GM23248 (cell line): Measurements from ENCODE around the gene KAZN. TPM values are rescaled to one million over a fixed set of nuclear protein-coding genes. Genes with fewer than 3 reads are reported as not detected.

Experiments
- DNase-seq: peaks from one replicate; pipeline ENCODE4 v3.0.0-alpha.2; 2015
- H2AFZ ChIP-seq: fragments of 200-600 bp; sonication (generic); 2 replicates; pipeline ENCODE4 v1.6.1; 2016; ENCODE audit warnings: antibody characterized with exemption
- H3F3A ChIP-seq: fragments of 200-600 bp; sonication (generic); 2 replicates; pipeline ENCODE4 v1.6.1; 2016; ENCODE audit warnings: mild to moderate bottlenecking, antibody characterized with exemption, mixed run types; ENCODE audit not compliant: insufficient read depth
- H3K27ac ChIP-seq: fragments of 200-600 bp; sonication (generic); 2 replicates; pipeline ENCODE4 v1.5.1; 2016; ENCODE audit warnings: mild to moderate bottlenecking
- H3K27me3 ChIP-seq: fragments of 200-600 bp; sonication (generic); replicated peaks from 2 replicates; pipeline ENCODE4 v1.6.1; 2016; ENCODE audit warnings: mild to moderate bottlenecking; ENCODE audit not compliant: insufficient read depth
- H3K36me3 ChIP-seq: fragments of 200-600 bp; sonication (generic); 2 replicates; pipeline ENCODE4 v1.6.1; 2016; ENCODE audit warnings: low read depth, mild to moderate bottlenecking
- H3K4me1 ChIP-seq: fragments of 200-600 bp; sonication (generic); 2 replicates; pipeline ENCODE4 v1.6.1; 2016; ENCODE audit warnings: mild to moderate bottlenecking; ENCODE audit not compliant: insufficient read depth
- H3K4me2 ChIP-seq: fragments of 200-600 bp; sonication (generic); one replicate; pipeline ENCODE4 v1.6.1; 2016; ENCODE audit warnings: mild to moderate bottlenecking; ENCODE audit not compliant: unreplicated experiment
- H3K4me3 ChIP-seq: fragments of 200-600 bp; sonication (generic); 2 replicates; pipeline ENCODE4 v1.5.1; 2016; ENCODE audit warnings: mild to moderate bottlenecking
- H3K79me2 ChIP-seq: fragments of 200-600 bp; sonication (generic); 2 replicates; pipeline ENCODE4 v1.6.1; 2016; ENCODE audit warnings: mild to moderate bottlenecking; ENCODE audit not compliant: insufficient read depth
- H3K9ac ChIP-seq: fragments of 200-600 bp; sonication (generic); 2 replicates; pipeline ENCODE4 v1.6.1; 2016; ENCODE audit warnings: mild to moderate bottlenecking
- H3K9me2 ChIP-seq: fragments of 200-600 bp; sonication (generic); 2 replicates; pipeline ENCODE4 v1.6.1; 2016; ENCODE audit warnings: mixed run types, mild to moderate bottlenecking, moderate library complexity; ENCODE audit not compliant: insufficient read depth
- H3K9me3 ChIP-seq: fragments of 200-600 bp; sonication (generic); one replicate; pipeline ENCODE4 v1.6.1; 2017; ENCODE audit warnings: low read depth
- H4K20me1 ChIP-seq: fragments of 200-600 bp; sonication (generic); 2 replicates; pipeline ENCODE4 v1.6.0; 2016; ENCODE audit not compliant: insufficient read depth
- EZH2 ChIP-seq: fragments of 200-600 bp; sonication (generic); IDR thresholded peaks from 2 replicates; pipeline ENCODE4 v1.6.1; 2018; ENCODE audit warnings: antibody characterized with exemption, mild to moderate bottlenecking; ENCODE audit not compliant: insufficient read depth, poor library complexity, severe bottlenecking
- EZH2phosphoT487 ChIP-seq: fragments of 200-600 bp; sonication (generic); IDR thresholded peaks from 2 replicates; pipeline ENCODE4 v1.6.1; 2018; ENCODE audit warnings: antibody characterized with exemption, moderate library complexity, mild to moderate bottlenecking, low read depth; ENCODE audit not compliant: insufficient read depth
- WGBS, 2 experiments: methylation state at CpG; one replicate each; pipeline ENCODE4 v1.1.6; 2015 to 2017; ENCODE audit warnings: low lambda C conversion rate in 2 of 2, low coverage in 1 of 2; ENCODE audit errors: missing lambda C conversion rate in 2 of 2; 5-methylcytosine and 5-hydroxymethylcytosine counted together
- in situ Hi-C: fragments of 300-500 bp; cut with MboI; formaldehyde crosslinking; loops from 2 replicates; pipeline ENCODE4 v1.15.0; 2020
- polyA plus RNA-seq: library from polyadenylated mRNA; unstranded; fragments of >200 nt; fragmentation: Nextera tagmentation; extraction: Ambion mirVana; gene quantifications from 2 replicates; pipeline ENCODE4 v1.2.1, GENCODE V29; 2016
- total RNA-seq: library from RNA; depleted of rRNA; stranded (reverse); fragments of >200 nt; shearing (Covaris generic); gene quantifications from 2 replicates; pipeline ENCODE4 v1.2.3, GENCODE V29; 2014

Gene KAZN
- total and polyA plus RNA-seq, 2 experiments from 2014 or later: 4.9 to 7.2 TPM

- Histone ChIP-seq H2AFZ (no peak overlapping the region), H3K4me3 (no peak overlapping the region), H3K27me3 (0 out of 2 replicates have a peak, but pooled peaks cover 4% of the 10 kb centered on the region), H3K36me3 (no peaks in the 10 kb centered on the region), H3K27ac (no peak overlapping the region), H3K9me2 (no peaks in the 10 kb centered on the region), H3K4me1 (0 out of 2 replicates have a peak, but pooled peaks cover 4% of the 10 kb centered on the region), H3K9me3 (no peaks in the 10 kb centered on the region), H3K9ac (no peak overlapping the region), H3F3A (no peaks in the 10 kb centered on the region), H4K20me1 (no peaks in the 10 kb centered on the region), H3K4me2 (no peak overlapping the region), H3K79me2 (no peaks in the 10 kb centered on the region)
- TF ChIP-seq EZH2: no peak
- no peak for TF ChIP-seq EZH2phosphoT487
- in situ Hi-C loops: no loop called here
- WGBS, 2 experiments: 83 to 85% methylated on average over 7 of the region's 7 CpGs
- no peak for DNase-seq
These were observed 195.8 kb downstream of the KAZN start for GRCh38 chr1:14794136-14794768.

GRCh38 chr1:14794906-14795305 lies 196.4 kb downstream of the KAZN start:
- no peak overlapping the region for H3K9ac ChIP-seq
- H3K36me3 ChIP-seq: no peaks in the 10 kb centered on the region
- H2AFZ ChIP-seq: no peak overlapping the region
- in situ Hi-C loops: no loop called here
- TF ChIP-seq EZH2phosphoT487: no peak
- no peak for TF ChIP-seq EZH2
- H3K4me3 ChIP-seq: no peak overlapping the region
- no peak overlapping the region for H3K4me2 ChIP-seq
- H3K27me3 ChIP-seq: 0 out of 2 replicates have a peak, but pooled peaks cover 4% of the 10 kb centered on the region
- H3K27ac ChIP-seq: no peak overlapping the region
- DNase-seq: no peak
- no peaks in the 10 kb centered on the region for H3K4me1 ChIP-seq
- WGBS, 2 experiments: 24 to 48% methylated on average over 5 of the region's 5 CpGs
- H4K20me1 ChIP-seq: no peaks in the 10 kb centered on the region
- no peaks in the 10 kb centered on the region for H3K9me3 ChIP-seq
- H3K9me2 ChIP-seq: no peaks in the 10 kb centered on the region
- no peaks in the 10 kb centered on the region for H3K79me2 ChIP-seq
- no peaks in the 10 kb centered on the region for H3F3A ChIP-seq

GRCh38 chr1:14795589-14795988 lies 197.1 kb downstream of the KAZN start:
- no peak overlapping the region for H2AFZ ChIP-seq
- H3K4me2 ChIP-seq: no peak overlapping the region
- no peaks in the 10 kb centered on the region for H3K9me2 ChIP-seq
- no peak for DNase-seq
- H3K36me3 ChIP-seq: no peaks in the 10 kb centered on the region
- no peaks in the 10 kb centered on the region for H4K20me1 ChIP-seq
- H3K4me1 ChIP-seq: no peaks in the 10 kb centered on the region
- no peaks in the 10 kb centered on the region for H3F3A ChIP-seq
- no peak overlapping the region for H3K4me3 ChIP-seq
- no peaks in the 10 kb centered on the region for H3K79me2 ChIP-seq
- H3K9ac ChIP-seq: no peak overlapping the region
- no peaks in the 10 kb centered on the region for H3K9me3 ChIP-seq
- WGBS, 2 experiments: 88 to 92% methylated on average over 3 of the region's 3 CpGs
- in situ Hi-C loops: no loop called here
- TF ChIP-seq EZH2phosphoT487: no peak
- no peak for TF ChIP-seq EZH2
- no peak overlapping the region for H3K27ac ChIP-seq
- H3K27me3 ChIP-seq: 0 out of 2 replicates have a peak, but pooled peaks cover 4% of the 10 kb centered on the region

GRCh38 chr1:14800014-14800413 lies 201.5 kb downstream of the KAZN start:
- Histone ChIP-seq H3K9ac (no peak overlapping the region), H3K4me1 (no peaks in the 10 kb centered on the region), H3K27me3 (no peaks in the 10 kb centered on the region; the same call in 1 of the 2 replicates), H3K9me3 (no peaks in the 10 kb centered on the region), H3K4me2 (no peak overlapping the region), H4K20me1 (no peaks in the 10 kb centered on the region), H3K4me3 (no peak overlapping the region), H3K36me3 (no peaks in the 10 kb centered on the region), H3K9me2 (no peaks in the 10 kb centered on the region), H3F3A (no peaks in the 10 kb centered on the region), H3K79me2 (no peaks in the 10 kb centered on the region), H3K27ac (no peak overlapping the region), H2AFZ (no peak overlapping the region)
- WGBS, 2 experiments: 81 to 82% methylated on average over 5 of the region's 5 CpGs
- DNase-seq: no peak
- TF ChIP-seq EZH2: no peak
- TF ChIP-seq EZH2phosphoT487: no peak
- in situ Hi-C loops: no loop called here
